PFSK-1 (cell line): ENCODE measurements around the gene TEAD4.

ENCODE experiments used
- FOXP2 ChIP-seq: optimal IDR thresholded peaks from 2 replicates; pipeline ENCODE3; 2011; ENCODE audit warnings: borderline replicate concordance, control low read depth, inconsistent platforms; ENCODE audit not compliant: insufficient read depth; ENCODE audit errors: extremely low read length, extremely low read depth
- POLR2AphosphoS5 ChIP-seq: IDR thresholded peaks from 2 replicates; pipeline ENCODE4 v1.6.1; 2012; ENCODE audit warnings: low read depth, mild to moderate bottlenecking, control low read depth, low read length, moderate library complexity
- SIN3A ChIP-seq: IDR thresholded peaks from 2 replicates; pipeline ENCODE4 v1.6.1; 2012; ENCODE audit warnings: mild to moderate bottlenecking, low read length, moderate library complexity, borderline replicate concordance; ENCODE audit not compliant: insufficient read depth
- TAF1 ChIP-seq: IDR thresholded peaks from 2 replicates; pipeline ENCODE4 v1.6.1; 2012; ENCODE audit warnings: low read length, control low read depth, borderline replicate concordance; ENCODE audit not compliant: insufficient read depth
- TF ChIP-seq, protein P1 (sequence below), 2 experiments: IDR thresholded peaks; 2 replicates each; pipeline versions ENCODE4 v1.6.1 to v1.8.0; 2011 to 2012; ENCODE audit warnings: low read depth in 2 of 2, low read length in 2 of 2, control low read depth in 1 of 2, inconsistent platforms in 1 of 2, mild to moderate bottlenecking in 1 of 2, moderate library complexity in 1 of 2; ENCODE audit not compliant: insufficient read depth in 1 of 2

The TEAD4 gene

DNA sequence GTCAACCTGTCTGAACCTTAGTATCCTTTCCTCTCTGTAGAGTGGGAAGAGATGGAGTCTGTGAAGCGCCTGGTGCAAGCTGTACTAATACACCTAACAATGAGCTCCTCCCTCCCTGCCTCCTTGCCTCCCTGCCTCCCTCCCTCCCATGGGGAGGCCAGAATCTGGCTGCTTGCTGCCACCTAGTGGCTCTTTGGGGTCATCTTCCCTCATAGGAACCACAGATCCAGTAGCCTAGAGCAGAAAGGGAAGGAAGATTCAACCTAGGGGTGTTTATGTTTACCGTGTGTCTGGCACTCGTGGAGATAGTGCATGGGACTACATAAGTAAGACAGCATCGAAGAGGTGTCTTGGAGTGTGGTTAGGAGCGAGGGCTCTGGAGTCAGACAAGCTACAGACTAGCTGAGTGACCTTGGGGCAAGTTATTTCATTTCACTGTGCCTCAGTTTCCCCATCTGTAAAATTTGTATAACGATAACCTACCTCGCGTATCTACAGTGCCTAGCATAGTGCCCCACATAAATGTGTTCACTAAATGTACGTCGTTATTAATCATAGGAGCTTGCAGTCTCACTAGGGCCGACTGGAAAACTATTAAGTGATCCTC lies 82.5 kb downstream of the TEAD4 start:
- TF ChIP-seq, protein P1, sequence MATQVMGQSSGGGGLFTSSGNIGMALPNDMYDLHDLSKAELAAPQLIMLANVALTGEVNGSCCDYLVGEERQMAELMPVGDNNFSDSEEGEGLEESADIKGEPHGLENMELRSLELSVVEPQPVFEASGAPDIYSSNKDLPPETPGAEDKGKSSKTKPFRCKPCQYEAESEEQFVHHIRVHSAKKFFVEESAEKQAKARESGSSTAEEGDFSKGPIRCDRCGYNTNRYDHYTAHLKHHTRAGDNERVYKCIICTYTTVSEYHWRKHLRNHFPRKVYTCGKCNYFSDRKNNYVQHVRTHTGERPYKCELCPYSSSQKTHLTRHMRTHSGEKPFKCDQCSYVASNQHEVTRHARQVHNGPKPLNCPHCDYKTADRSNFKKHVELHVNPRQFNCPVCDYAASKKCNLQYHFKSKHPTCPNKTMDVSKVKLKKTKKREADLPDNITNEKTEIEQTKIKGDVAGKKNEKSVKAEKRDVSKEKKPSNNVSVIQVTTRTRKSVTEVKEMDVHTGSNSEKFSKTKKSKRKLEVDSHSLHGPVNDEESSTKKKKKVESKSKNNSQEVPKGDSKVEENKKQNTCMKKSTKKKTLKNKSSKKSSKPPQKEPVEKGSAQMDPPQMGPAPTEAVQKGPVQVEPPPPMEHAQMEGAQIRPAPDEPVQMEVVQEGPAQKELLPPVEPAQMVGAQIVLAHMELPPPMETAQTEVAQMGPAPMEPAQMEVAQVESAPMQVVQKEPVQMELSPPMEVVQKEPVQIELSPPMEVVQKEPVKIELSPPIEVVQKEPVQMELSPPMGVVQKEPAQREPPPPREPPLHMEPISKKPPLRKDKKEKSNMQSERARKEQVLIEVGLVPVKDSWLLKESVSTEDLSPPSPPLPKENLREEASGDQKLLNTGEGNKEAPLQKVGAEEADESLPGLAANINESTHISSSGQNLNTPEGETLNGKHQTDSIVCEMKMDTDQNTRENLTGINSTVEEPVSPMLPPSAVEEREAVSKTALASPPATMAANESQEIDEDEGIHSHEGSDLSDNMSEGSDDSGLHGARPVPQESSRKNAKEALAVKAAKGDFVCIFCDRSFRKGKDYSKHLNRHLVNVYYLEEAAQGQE (IDR thresholded peaks at IDR 0.05; ENCODE audit: insufficient read depth in 1 of 2, low read depth in 2 of 2, low read length in 2 of 2): no peak
- no peak for TF ChIP-seq SIN3A
- TF ChIP-seq TAF1: no peak
- no peak for TF ChIP-seq POLR2AphosphoS5
- no peak for TF ChIP-seq FOXP2

DNA sequence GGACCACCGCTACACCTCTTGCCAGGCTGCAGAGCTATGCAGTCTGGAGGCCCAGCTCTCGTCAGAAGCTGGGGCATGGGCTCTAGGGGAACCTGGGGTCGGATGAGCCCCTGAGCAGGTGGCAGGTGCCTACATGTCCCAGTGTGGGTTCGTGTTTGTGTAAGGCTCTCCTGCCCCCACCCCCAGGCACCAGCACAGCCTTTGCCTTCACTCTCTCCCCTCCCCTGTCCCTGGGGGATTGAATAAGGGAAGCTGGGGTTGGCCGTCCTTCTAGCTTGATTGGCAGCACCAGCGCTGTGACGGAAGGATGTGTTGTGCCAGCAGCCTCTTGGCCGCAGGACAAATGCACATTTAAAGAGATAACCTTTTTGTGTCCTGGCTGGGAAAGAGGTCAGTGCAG lies 83.2 kb downstream of the TEAD4 start:
- no peak for TF ChIP-seq SIN3A
- no peak for TF ChIP-seq TAF1
- no peak for TF ChIP-seq POLR2AphosphoS5
- TF ChIP-seq, protein P1 (IDR thresholded peaks at IDR 0.05; ENCODE audit: insufficient read depth in 1 of 2, low read depth in 2 of 2, low read length in 2 of 2): no peak
- TF ChIP-seq FOXP2: no peak

DNA sequence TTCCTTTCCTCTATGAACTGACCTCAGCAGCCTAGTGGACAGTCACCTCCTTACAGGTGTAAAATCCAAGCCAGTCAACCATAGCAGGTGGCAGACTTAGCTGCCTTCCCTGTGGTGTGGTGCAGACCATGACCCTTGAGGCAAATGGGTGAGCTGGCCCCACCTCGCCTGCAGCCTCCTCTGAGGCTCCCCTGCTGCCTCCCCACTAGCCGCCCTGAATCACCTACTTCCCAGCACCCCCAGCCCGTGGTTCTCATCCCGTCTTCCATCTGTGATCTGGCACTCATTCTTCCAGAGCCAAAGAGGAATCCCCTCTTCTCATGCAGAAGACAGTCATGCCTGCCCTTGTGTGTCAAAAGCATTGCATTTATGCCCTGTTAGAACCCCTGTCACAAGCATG lies 83.6 kb downstream of the TEAD4 start:
- TF ChIP-seq SIN3A: no peak
- no peak for TF ChIP-seq POLR2AphosphoS5
- TF ChIP-seq, protein P1 (IDR thresholded peaks at IDR 0.05; ENCODE audit: insufficient read depth in 1 of 2, low read depth in 2 of 2, low read length in 2 of 2): no peak
- TF ChIP-seq TAF1: no peak
- no peak for TF ChIP-seq FOXP2

DNA sequence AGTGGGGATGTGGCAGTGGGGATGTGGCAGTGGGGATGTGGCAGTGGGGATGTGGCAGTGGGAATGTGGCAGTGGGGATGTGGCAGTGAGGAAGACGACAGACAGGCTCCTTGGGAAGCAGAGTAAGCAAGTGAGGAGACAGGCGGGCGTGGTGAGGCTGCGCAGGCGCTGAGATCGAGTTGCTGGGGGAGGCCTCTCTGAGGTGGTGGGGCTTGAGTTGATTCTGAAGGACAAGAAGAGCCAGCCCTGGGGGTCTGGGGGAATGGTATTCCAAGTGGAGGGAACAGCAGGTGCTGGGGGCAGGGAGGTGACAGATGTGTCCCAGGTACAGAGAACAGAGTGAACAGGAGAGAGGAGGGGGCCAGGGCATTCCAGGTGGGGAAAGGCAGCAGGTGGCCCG lies 84.2 kb downstream of the TEAD4 start:
- TF ChIP-seq, protein P1 (IDR thresholded peaks at IDR 0.05; ENCODE audit: insufficient read depth in 1 of 2, low read depth in 2 of 2, low read length in 2 of 2): no peak
- TF ChIP-seq SIN3A (no peak), TAF1 (no peak)

DNA sequence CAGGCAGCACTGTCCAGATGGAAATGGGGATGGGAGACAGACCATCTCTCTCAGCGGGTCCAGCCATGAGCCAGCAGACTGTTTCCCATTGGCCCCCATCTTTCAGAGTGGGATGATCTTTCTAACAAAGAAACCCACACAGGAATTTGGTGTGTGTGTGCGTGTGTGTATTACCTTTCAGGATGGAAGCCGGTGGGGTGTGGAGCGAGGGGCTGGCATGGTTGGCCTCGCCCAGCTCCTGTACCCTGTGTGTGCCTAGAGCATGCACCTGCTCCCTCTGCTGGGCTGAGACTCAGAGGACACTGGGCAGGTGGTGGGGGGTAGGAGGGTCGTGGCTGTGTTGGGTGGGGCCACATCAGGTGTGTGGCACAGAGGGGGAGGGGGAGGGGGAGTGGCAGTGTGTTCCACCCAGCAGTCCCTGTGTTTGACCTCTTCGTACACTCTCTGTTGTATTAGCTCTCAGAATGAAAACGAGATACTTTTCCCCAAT lies 85.0 kb downstream of the TEAD4 start:
- no peak for TF ChIP-seq SIN3A
- TF ChIP-seq FOXP2: no peak
- TF ChIP-seq, protein P1 (IDR thresholded peaks at IDR 0.05; ENCODE audit: insufficient read depth in 1 of 2, low read depth in 2 of 2, low read length in 2 of 2): no peak
- no peak for TF ChIP-seq POLR2AphosphoS5
- TF ChIP-seq TAF1: no peak
